A549 (cell line): Measurements from ENCODE around the gene CETP.
A peak's percentile ranks its signal among the peaks of the same experiment; 100 is the strongest.

ENCODE experiments used
- CTCF ChIP-seq: fragments of >200 bp; sonication (Bioruptor Twin); formaldehyde crosslinking; IDR thresholded peaks from 3 replicates; pipeline ENCODE4 v1.5.1; 2016
- HDAC2 ChIP-seq: fragments of 200-600 bp; sonication (generic); IDR thresholded peaks from 2 replicates; pipeline ENCODE4 v1.6.1; 2016
- POLR2A ChIP-seq: IDR thresholded peaks from 2 replicates; pipeline ENCODE4 v1.6.1; 2012; ENCODE audit warnings: mild to moderate bottlenecking, low read length
- POLR2AphosphoS2 ChIP-seq: conservative IDR thresholded peaks from 2 replicates; pipeline ENCODE4 v1.6.1; 2012; ENCODE audit warnings: low read length, improper control_type of control experiment, inconsistent platforms
- RFX5 ChIP-seq: fragments of 450-650 bp; IDR thresholded peaks from 2 replicates; pipeline ENCODE4 v1.7.1; 2014; ENCODE audit warnings: antibody characterized with exemption, mild to moderate bottlenecking, moderate library complexity
- SMC3 ChIP-seq: fragments of >200 bp; sonication (Bioruptor Twin); formaldehyde crosslinking; IDR thresholded peaks from 3 replicates; pipeline ENCODE4 v1.6.1; 2018; ENCODE audit warnings: inconsistent platforms

- TF ChIP-seq CTCF = 0 out of 3 replicates have a peak, but pooled peaks have one; percentile 8
- TF ChIP-seq POLR2A = peak; percentile 83
- TF ChIP-seq POLR2AphosphoS2 = no peak
- 0 out of 2 replicates have a peak, but pooled peaks have one; percentile 45 for TF ChIP-seq RFX5
- TF ChIP-seq SMC3 = no peak
- TF ChIP-seq HDAC2 = 0 out of 2 replicates have a peak, but pooled peaks have one; percentile 39
Measured at GRCh38 chr16:56931892-56932720, 29.6 kb upstream of the CETP start, which contains the start of gene HERPUD1.
